Cardiac muscle cell (in vitro differentiated cells and primary cell): ENCODE data around the gene SALL1. TPM values are rescaled to one million over a fixed set of nuclear protein-coding genes. Genes with fewer than 3 reads are reported as not detected.

Experiments
- DNase-seq, 2 donors: peaks; one replicate each; pipeline versions ENCODE4 v3.0.0 to v3.0.0-alpha.2; 2010 to 2017; ENCODE audit warnings: low read depth in 1 of 2, low spot score in 1 of 2
- H3K27ac ChIP-seq: fragments of 200-600 bp; sonication (generic); 2 replicates; pipeline ENCODE4 v1.5.1; 2016
- H3K27me3 ChIP-seq: fragments of 200-600 bp; sonication (generic); 2 replicates; pipeline ENCODE4 v1.6.0; 2016; ENCODE audit warnings: control low read depth
- H3K36me3 ChIP-seq: fragments of 200-600 bp; sonication (generic); 2 replicates; pipeline ENCODE4 v1.5.1; 2016; ENCODE audit warnings: control low read depth
- H3K4me1 ChIP-seq: fragments of 200-600 bp; sonication (generic); 2 replicates; pipeline ENCODE4 v1.8.1; 2017; ENCODE audit warnings: low read depth, mild to moderate bottlenecking, mixed run types
- H3K4me3 ChIP-seq: fragments of 200-600 bp; sonication (generic); 2 replicates; pipeline ENCODE4 v1.5.1; 2016; ENCODE audit warnings: mild to moderate bottlenecking
- H3K9me3 ChIP-seq: fragments of 200-600 bp; sonication (generic); 2 replicates; pipeline ENCODE4 v1.5.1; 2017; ENCODE audit warnings: low read depth, mild to moderate bottlenecking, control low read depth
- CTCF ChIP-seq: IDR thresholded peaks from 2 replicates; pipeline ENCODE4 v1.5.1; 2012; ENCODE audit warnings: low read depth, mild to moderate bottlenecking, low read length
- polyA plus RNA-seq: library from polyadenylated mRNA; unstranded; fragments of >200 nt; fragmentation: Nextera tagmentation; extraction: Ambion mirVana; gene quantifications from 2 replicates; pipeline ENCODE4 v1.2.1, GENCODE V29; 2016
- total RNA-seq: library from RNA; depleted of rRNA; stranded (reverse); fragments of >200 nt; gene quantifications from 2 replicates; pipeline ENCODE4 v1.2.3, GENCODE V29; 2016

SALL1 gene
- total and polyA plus RNA-seq, 2 experiments from 2014 or later: 4.2 to 16.7 TPM

GRCh38 chr16:51129105-51129504, 22.0 kb downstream of the SALL1 start:
- DNase-seq: peak; percentile 31 to 47
- no peaks in the 10 kb centered on the region for H3K27me3 ChIP-seq
- no peaks in the 10 kb centered on the region for H3K9me3 ChIP-seq
- no peak overlapping the region for H3K27ac ChIP-seq
- H3K4me1 ChIP-seq: peaks cover 17% of the 10 kb centered on the region
- TF ChIP-seq CTCF: no peak
- no peaks in the 10 kb centered on the region for H3K36me3 ChIP-seq
- no peak overlapping the region for H3K4me3 ChIP-seq

- DNase-seq: no peak
- Histone ChIP-seq H3K36me3 (no peaks in the 10 kb centered on the region), H3K27me3 (no peaks in the 10 kb centered on the region), H3K9me3 (no peaks in the 10 kb centered on the region), H3K27ac (no peak overlapping the region), H3K4me1 (peaks cover 8% of the 10 kb centered on the region), H3K4me3 (no peak overlapping the region)
- no peak for TF ChIP-seq CTCF
These were observed 25.1 kb downstream of the SALL1 start for GRCh38 chr16:51125992-51126391.

- Histone ChIP-seq H3K27ac (no peak overlapping the region), H3K27me3 (no peaks in the 10 kb centered on the region)
These were observed 26.2 kb downstream of the SALL1 start for GRCh38 chr16:51124896-51125295.

GRCh38 chr16:51121850-51122249, 29.2 kb downstream of the SALL1 start:
- TF ChIP-seq CTCF: no peak
- H3K27me3 ChIP-seq: no peaks in the 10 kb centered on the region
- H3K4me3 ChIP-seq: no peak overlapping the region

More at GRCh38 chr16:51124896-51125295, 26.2 kb downstream of the SALL1 start:
- Histone ChIP-seq H3K4me3 (no peak overlapping the region), H3K36me3 (no peaks in the 10 kb centered on the region), H3K4me1 (peaks cover 8% of the 10 kb centered on the region), H3K9me3 (no peaks in the 10 kb centered on the region)
- DNase-seq: no peak
- no peak for TF ChIP-seq CTCF

GRCh38 chr16:51120730-51121347, 30.2 kb downstream of the SALL1 start:
- no peaks in the 10 kb centered on the region for H3K36me3 ChIP-seq
- H3K27ac ChIP-seq: no peak overlapping the region
- H3K4me1 ChIP-seq: no peaks in the 10 kb centered on the region
- DNase-seq: no peak
- H3K27me3 ChIP-seq: peaks cover 5% of the 10 kb centered on the region
- no peaks in the 10 kb centered on the region for H3K9me3 ChIP-seq
- no peak for TF ChIP-seq CTCF
- no peak overlapping the region for H3K4me3 ChIP-seq

More at GRCh38 chr16:51121850-51122249, 29.2 kb downstream of the SALL1 start:
- no peaks in the 10 kb centered on the region for H3K9me3 ChIP-seq
- H3K4me1 ChIP-seq: no peaks in the 10 kb centered on the region
- no peak overlapping the region for H3K27ac ChIP-seq
- no peaks in the 10 kb centered on the region for H3K36me3 ChIP-seq
- DNase-seq: no peak
